Parathyroid adenoma (tissue), 2 donors: ENCODE data around the gene DVL1.

Experiments used
- H2AFZ ChIP-seq: fragments of 300-600 bp; sonication (generic); one replicate; pipeline ENCODE4 v1.7.0; 2017; ENCODE audit warnings: antibody characterized with exemption, mild to moderate bottlenecking
- H3K27ac ChIP-seq: fragments of 300-600 bp; sonication (generic); one replicate; pipeline ENCODE4 v1.7.0; 2017
- H3K27me3 ChIP-seq: fragments of 300-600 bp; sonication (generic); one replicate; pipeline ENCODE4 v1.7.0; 2017; ENCODE audit warnings: low read length; ENCODE audit not compliant: control insufficient read depth, insufficient read depth
- H3K36me3 ChIP-seq: fragments of 300-600 bp; sonication (generic); one replicate; pipeline ENCODE4 v1.7.0; 2017; ENCODE audit warnings: low read length; ENCODE audit not compliant: control insufficient read depth, insufficient read depth
- H3K4me1 ChIP-seq: fragments of 300-600 bp; sonication (generic); one replicate; pipeline ENCODE4 v1.7.0; 2017; ENCODE audit warnings: control low read depth
- H3K4me2 ChIP-seq: fragments of 300-600 bp; sonication (generic); one replicate; pipeline ENCODE4 v1.7.0; 2017; ENCODE audit warnings: low read length
- H3K4me3 ChIP-seq: fragments of 300-600 bp; sonication (generic); one replicate; pipeline ENCODE4 v1.7.0; 2017; ENCODE audit warnings: low read depth, low read length
- H3K79me2 ChIP-seq: fragments of 300-600 bp; sonication (generic); one replicate; pipeline ENCODE4 v1.7.0; 2017; ENCODE audit warnings: control low read depth
- H3K9ac ChIP-seq: fragments of 300-600 bp; sonication (generic); one replicate; pipeline ENCODE4 v1.7.0; 2017; ENCODE audit warnings: mild to moderate bottlenecking
- H3K9me3 ChIP-seq: fragments of 300-600 bp; sonication (generic); one replicate; pipeline ENCODE4 v1.7.0; 2017; ENCODE audit warnings: low read length; ENCODE audit not compliant: control insufficient read depth
- CTCF ChIP-seq: fragments of 300-600 bp; sonication (generic); IDR thresholded peaks from one replicate; pipeline ENCODE4 v1.7.0; 2017; ENCODE audit warnings: antibody characterized with exemption, mild to moderate bottlenecking
- donor health status: primary hyperparathyroidism.

Gene DVL1

GRCh38 chr1:1306070-1306660 is 43.1 kb downstream of the DVL1 start:
- no peaks in the 10 kb centered on the region for H3K79me2 ChIP-seq
- no peak overlapping the region for H3K27ac ChIP-seq
- no peaks in the 10 kb centered on the region for H3K36me3 ChIP-seq
- H3K9ac ChIP-seq: no peak overlapping the region
- peak overlapping the region; percentile 42 for H3K4me2 ChIP-seq
- no peak overlapping the region for H3K4me3 ChIP-seq
- H3K9me3 ChIP-seq: no peaks in the 10 kb centered on the region
- H3K27me3 ChIP-seq: no peaks in the 10 kb centered on the region
- H3K4me1 ChIP-seq: peaks cover 3% of the 10 kb centered on the region
- no peak for TF ChIP-seq CTCF
- no peak overlapping the region for H2AFZ ChIP-seq

- Histone ChIP-seq H2AFZ (no peak overlapping the region), H3K9ac (no peak overlapping the region), H3K27ac (no peak overlapping the region), H3K79me2 (no peaks in the 10 kb centered on the region), H3K4me2 (peak overlapping the region; percentile 48), H3K27me3 (no peaks in the 10 kb centered on the region), H3K9me3 (no peaks in the 10 kb centered on the region), H3K4me1 (peaks cover 3% of the 10 kb centered on the region), H3K4me3 (peak overlapping the region; percentile 6), H3K36me3 (no peaks in the 10 kb centered on the region)
- no peak for TF ChIP-seq CTCF
Observed at GRCh38 chr1:1305300-1306069, 43.7 kb downstream of the DVL1 start.

GRCh38 chr1:1304331-1305299 is 44.6 kb downstream of the DVL1 start:
- H3K27ac ChIP-seq: peak overlapping the region; percentile 24
- peak overlapping the region; percentile 48 for H3K4me2 ChIP-seq
- no peak overlapping the region for H3K9ac ChIP-seq
- H3K4me3 ChIP-seq: peak overlapping the region; percentile 6
- no peaks in the 10 kb centered on the region for H3K9me3 ChIP-seq
- H2AFZ ChIP-seq: peak overlapping the region; percentile 33
- peaks cover 3% of the 10 kb centered on the region for H3K4me1 ChIP-seq
- TF ChIP-seq CTCF: no peak
- no peaks in the 10 kb centered on the region for H3K79me2 ChIP-seq
- H3K36me3 ChIP-seq: no peaks in the 10 kb centered on the region
- H3K27me3 ChIP-seq: no peaks in the 10 kb centered on the region

- Histone ChIP-seq H3K27me3 (no peaks in the 10 kb centered on the region), H3K9ac (no peak overlapping the region), H3K4me3 (no peak overlapping the region), H3K4me1 (peaks cover 3% of the 10 kb centered on the region), H3K27ac (no peak overlapping the region), H3K4me2 (no peak overlapping the region), H3K36me3 (no peaks in the 10 kb centered on the region), H3K79me2 (no peaks in the 10 kb centered on the region), H3K9me3 (no peaks in the 10 kb centered on the region), H2AFZ (no peak overlapping the region)
- no peak for TF ChIP-seq CTCF
Observed at GRCh38 chr1:1303736-1304135, 45.5 kb downstream of the DVL1 start.
